ENCODE data around the gene TRERF1.

The TRERF1 gene

DNA sequence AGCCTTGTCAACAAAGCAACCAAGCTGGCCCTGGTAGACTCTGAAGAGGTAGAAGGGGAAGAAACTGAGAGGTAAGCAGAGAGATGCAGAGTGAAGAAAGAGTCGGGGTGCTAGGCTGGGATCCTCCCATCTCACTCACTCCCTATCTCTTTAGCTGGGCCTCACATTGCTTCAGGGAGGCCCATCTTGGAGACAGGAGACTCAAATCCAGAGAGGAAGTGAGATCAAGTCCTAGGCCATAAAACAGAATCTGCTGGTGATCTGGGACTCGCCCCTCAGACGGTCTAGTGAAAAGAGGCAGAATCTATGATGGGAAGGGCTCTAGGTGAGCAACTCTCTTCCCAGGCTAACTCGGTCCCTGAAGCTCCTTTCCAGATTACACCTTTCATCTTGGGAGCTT is 256.3 kb downstream of the TRERF1 start:
- peaks cover 11% of the 10 kb centered on the region; the same call in 1 of the 2 replicates for H3K4me1 ChIP-seq (ENCODE audit: control insufficient read depth, insufficient read depth, low read length)
- H3K9me3 ChIP-seq (ENCODE audit: control insufficient read depth, insufficient read depth, low read depth, low read length) = no peaks in the 10 kb centered on the region
- no peak overlapping the region for H3K27ac ChIP-seq (ENCODE audit: extremely low read depth, low read depth, low read length)
- TF ChIP-seq ZNF555 (tag by site-specific recombination; conservative IDR thresholded peaks at IDR 0.05) (no peak), BCL6B (tag by site-specific recombination; IDR thresholded peaks at IDR 0.05) (no peak), ZNF658 (tag by site-specific recombination; IDR thresholded peaks at IDR 0.05) (no peak), GLI2 (tag by site-specific recombination; IDR thresholded peaks at IDR 0.05; ENCODE audit: borderline replicate concordance, low read depth) (no peak), BCL11A (tag by site-specific recombination; IDR thresholded peaks at IDR 0.05; ENCODE audit: low read depth) (no peak), ZNF354C (tag by site-specific recombination; IDR thresholded peaks at IDR 0.05; ENCODE audit: borderline replicate concordance, low read depth) (no peak), ZSCAN4 (tag by site-specific recombination; IDR thresholded peaks at IDR 0.05) (no peak), WT1 (tag by site-specific recombination; IDR thresholded peaks at IDR 0.05) (no peak), RBAK (tag by site-specific recombination; IDR thresholded peaks at IDR 0.05) (no peak), ZNF18 (tag by site-specific recombination; IDR thresholded peaks at IDR 0.05) (no peak), ZNF16 (tag by site-specific recombination; IDR thresholded peaks at IDR 0.05; ENCODE audit: low read depth) (no peak), IKZF3 (tag by site-specific recombination; IDR thresholded peaks at IDR 0.05) (no peak), ZNF324 (tag by site-specific recombination; IDR thresholded peaks at IDR 0.05) (no peak), ZNF426 (tag by site-specific recombination; IDR thresholded peaks at IDR 0.05) (no peak), ZNF433 (tag by site-specific recombination; IDR thresholded peaks at IDR 0.05; ENCODE audit: low read depth) (no peak), ZNF610 (tag by site-specific recombination; IDR thresholded peaks at IDR 0.05; ENCODE audit: borderline replicate concordance) (no peak), KLF8 (tag by site-specific recombination; IDR thresholded peaks at IDR 0.05) (no peak), SP3 (tag by site-specific recombination; IDR thresholded peaks at IDR 0.05) (no peak)
- TF ChIP-seq, protein P1, sequence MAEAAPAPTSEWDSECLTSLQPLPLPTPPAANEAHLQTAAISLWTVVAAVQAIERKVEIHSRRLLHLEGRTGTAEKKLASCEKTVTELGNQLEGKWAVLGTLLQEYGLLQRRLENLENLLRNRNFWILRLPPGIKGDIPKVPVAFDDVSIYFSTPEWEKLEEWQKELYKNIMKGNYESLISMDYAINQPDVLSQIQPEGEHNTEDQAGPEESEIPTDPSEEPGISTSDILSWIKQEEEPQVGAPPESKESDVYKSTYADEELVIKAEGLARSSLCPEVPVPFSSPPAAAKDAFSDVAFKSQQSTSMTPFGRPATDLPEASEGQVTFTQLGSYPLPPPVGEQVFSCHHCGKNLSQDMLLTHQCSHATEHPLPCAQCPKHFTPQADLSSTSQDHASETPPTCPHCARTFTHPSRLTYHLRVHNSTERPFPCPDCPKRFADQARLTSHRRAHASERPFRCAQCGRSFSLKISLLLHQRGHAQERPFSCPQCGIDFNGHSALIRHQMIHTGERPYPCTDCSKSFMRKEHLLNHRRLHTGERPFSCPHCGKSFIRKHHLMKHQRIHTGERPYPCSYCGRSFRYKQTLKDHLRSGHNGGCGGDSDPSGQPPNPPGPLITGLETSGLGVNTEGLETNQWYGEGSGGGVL (tag by site-specific recombination; IDR thresholded peaks at IDR 0.05) = no peak
- TF ChIP-seq, protein P2, sequence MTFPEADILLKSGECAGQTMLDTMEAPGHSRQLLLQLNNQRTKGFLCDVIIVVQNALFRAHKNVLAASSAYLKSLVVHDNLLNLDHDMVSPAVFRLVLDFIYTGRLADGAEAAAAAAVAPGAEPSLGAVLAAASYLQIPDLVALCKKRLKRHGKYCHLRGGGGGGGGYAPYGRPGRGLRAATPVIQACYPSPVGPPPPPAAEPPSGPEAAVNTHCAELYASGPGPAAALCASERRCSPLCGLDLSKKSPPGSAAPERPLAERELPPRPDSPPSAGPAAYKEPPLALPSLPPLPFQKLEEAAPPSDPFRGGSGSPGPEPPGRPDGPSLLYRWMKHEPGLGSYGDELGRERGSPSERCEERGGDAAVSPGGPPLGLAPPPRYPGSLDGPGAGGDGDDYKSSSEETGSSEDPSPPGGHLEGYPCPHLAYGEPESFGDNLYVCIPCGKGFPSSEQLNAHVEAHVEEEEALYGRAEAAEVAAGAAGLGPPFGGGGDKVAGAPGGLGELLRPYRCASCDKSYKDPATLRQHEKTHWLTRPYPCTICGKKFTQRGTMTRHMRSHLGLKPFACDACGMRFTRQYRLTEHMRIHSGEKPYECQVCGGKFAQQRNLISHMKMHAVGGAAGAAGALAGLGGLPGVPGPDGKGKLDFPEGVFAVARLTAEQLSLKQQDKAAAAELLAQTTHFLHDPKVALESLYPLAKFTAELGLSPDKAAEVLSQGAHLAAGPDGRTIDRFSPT (tag by site-specific recombination; IDR thresholded peaks at IDR 0.05) = no peak
- H3K36me3 ChIP-seq (ENCODE audit: control insufficient read depth in 2 of 2, insufficient read depth in 1 of 2, low read length in 2 of 2) = no peaks in the 10 kb centered on the region
- ChIA-PET POLR2A (interaction anchor here (0.6 to 0.7 kb wide), 2 partner anchors 46 to 119 kb away, joined by 3 read pairs; no protein-coding TSS in a partner anchor), CTCF (interaction anchor here (0.6 to 4.4 kb wide), 3 partner anchors 19 to 35 kb away, joined by 3 to 39 read pairs (median 7); no protein-coding TSS in a partner anchor)
- no peak overlapping the region for H3K4me3 ChIP-seq (ENCODE audit: low read depth, low read length)
